Measurements from ENCODE around the gene LIPC.
A peak's percentile ranks its signal among the peaks of the same experiment; 100 is the strongest.

Gene LIPC

GRCh38 chr15:58548308-58549012, 116.7 kb downstream of the LIPC start:
- Histone ChIP-seq H3K36me3 (ENCODE audit: insufficient read depth, low read length) (no peaks in the 10 kb centered on the region), H3K27ac (ENCODE audit: low read depth, low read length) (peak overlapping the region; percentile 90), H3K27me3 (ENCODE audit: insufficient read depth, low read length) (no peaks in the 10 kb centered on the region), H3K4me3 (ENCODE audit: low read depth, low read length) (no peak overlapping the region), H3K4me1 (ENCODE audit: control insufficient read depth, insufficient read depth, low read length, unreplicated experiment) (peaks cover 50% of the 10 kb centered on the region), H3K79me2 (ENCODE audit: control insufficient read depth, insufficient read depth, low read length, unreplicated experiment) (no peaks in the 10 kb centered on the region), H2AFZ (ENCODE audit: low read length, unreplicated experiment) (no peak overlapping the region)

DNA sequence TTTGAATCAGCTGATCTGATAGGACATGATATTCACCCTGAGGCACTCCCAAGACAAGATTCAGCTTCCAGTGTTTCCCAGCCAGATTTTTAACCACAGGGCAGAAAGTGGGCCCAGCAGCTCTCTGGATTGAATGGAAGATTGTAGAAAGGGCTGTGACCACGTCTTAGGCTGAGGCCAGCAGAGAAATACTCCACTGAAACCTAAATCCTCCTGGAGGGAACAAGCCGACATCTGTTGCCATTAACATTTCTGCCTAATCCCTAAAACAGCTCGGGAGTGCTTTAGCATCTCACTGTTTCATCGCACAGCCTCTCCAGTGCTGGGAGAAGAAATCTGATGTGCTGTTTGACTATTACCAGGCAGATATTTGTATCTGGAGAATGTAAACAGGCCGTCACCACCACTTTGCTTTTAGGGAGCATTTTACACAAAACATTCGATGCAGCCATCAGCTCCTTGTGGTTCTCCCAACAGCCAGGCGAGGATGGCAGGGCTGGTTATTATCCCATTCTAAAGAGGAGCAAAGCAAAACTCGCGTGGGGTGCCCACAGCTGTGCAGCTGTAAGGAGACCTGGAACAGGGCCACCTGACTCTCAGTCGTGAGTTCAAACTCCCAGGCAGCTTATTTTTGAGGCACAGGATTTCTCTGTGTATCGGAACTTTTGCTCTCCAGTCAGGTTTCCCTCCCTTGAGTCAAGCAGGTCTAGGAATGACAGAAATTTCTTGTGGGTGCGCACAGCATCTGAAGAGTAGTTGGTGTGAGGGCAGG, 117.4 kb downstream of the LIPC start:
- Histone ChIP-seq H3K79me2 (ENCODE audit: control insufficient read depth, insufficient read depth, low read length, unreplicated experiment) (no peaks in the 10 kb centered on the region), H2AFZ (ENCODE audit: low read length, unreplicated experiment) (no peak overlapping the region), H3K4me1 (ENCODE audit: control insufficient read depth, insufficient read depth, low read length, unreplicated experiment) (peaks cover 50% of the 10 kb centered on the region), H3K36me3 (ENCODE audit: insufficient read depth, low read length) (no peaks in the 10 kb centered on the region), H3K27ac (ENCODE audit: low read depth, low read length) (no peak overlapping the region), H3K27me3 (ENCODE audit: insufficient read depth, low read length) (no peaks in the 10 kb centered on the region), H3K4me3 (ENCODE audit: low read depth, low read length) (no peak overlapping the region)

GRCh38 chr15:58549785-58550074, 117.9 kb downstream of the LIPC start:
- no peak overlapping the region for H3K27ac ChIP-seq (ENCODE audit: low read depth, low read length)

GRCh38 chr15:58551084-58551763, 119.4 kb downstream of the LIPC start:
- peak overlapping the region; percentile 95 for H3K27ac ChIP-seq (ENCODE audit: low read depth, low read length)

More at GRCh38 chr15:58549785-58550074, 117.9 kb downstream of the LIPC start:
- no peaks in the 10 kb centered on the region for H3K27me3 ChIP-seq (ENCODE audit: insufficient read depth, low read length)
- H3K4me1 ChIP-seq (ENCODE audit: control insufficient read depth, insufficient read depth, low read length, unreplicated experiment): peaks cover 50% of the 10 kb centered on the region
- H3K79me2 ChIP-seq (ENCODE audit: control insufficient read depth, insufficient read depth, low read length, unreplicated experiment): no peaks in the 10 kb centered on the region
- no peak overlapping the region for H3K4me3 ChIP-seq (ENCODE audit: low read depth, low read length)
- H3K36me3 ChIP-seq (ENCODE audit: insufficient read depth, low read length): no peaks in the 10 kb centered on the region
- H2AFZ ChIP-seq (ENCODE audit: low read length, unreplicated experiment): no peak overlapping the region

DNA sequence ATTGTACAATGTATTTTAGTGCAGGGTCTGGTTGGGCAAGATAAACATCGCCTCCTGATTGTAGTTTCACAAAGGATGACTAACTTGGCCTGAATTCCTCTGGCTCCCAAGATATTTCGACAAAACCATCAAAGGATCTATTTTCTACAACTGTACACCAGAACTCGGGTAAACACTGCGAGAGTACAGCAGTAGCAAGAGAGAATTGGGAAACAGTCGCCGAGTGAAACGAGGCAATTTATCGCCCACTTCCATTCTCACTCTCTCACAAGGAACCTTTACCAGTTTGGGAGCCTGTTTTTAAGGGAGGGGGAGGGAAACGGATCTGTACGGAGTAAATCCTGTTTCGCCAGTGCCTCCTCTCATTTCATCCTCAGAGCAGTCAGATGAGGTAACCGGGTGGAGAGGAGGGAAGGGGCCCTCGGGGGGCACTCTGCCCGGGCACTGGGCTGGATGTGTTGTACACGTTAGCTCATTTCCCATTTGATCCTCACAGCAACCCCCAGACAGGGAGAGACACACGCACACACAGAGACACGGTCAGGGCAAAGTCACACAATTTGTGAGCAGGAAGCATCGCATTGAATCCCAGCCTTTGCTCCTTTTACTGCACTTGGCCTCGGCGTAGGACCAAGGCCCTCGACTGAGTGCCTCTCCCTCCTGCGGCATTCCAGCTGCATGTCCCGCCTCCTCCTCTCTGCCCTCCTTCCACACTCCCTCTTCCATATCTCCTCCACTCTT, 120.1 kb downstream of the LIPC start:
- Histone ChIP-seq H3K27ac (ENCODE audit: low read depth, low read length) (peak overlapping the region; percentile 95), H3K4me1 (ENCODE audit: control insufficient read depth, insufficient read depth, low read length, unreplicated experiment) (peaks cover 34% of the 10 kb centered on the region), H2AFZ (ENCODE audit: low read length, unreplicated experiment) (peak overlapping the region; percentile 98), H3K27me3 (ENCODE audit: insufficient read depth, low read length) (no peaks in the 10 kb centered on the region), H3K4me3 (ENCODE audit: low read depth, low read length) (peak overlapping the region; percentile 72), H3K36me3 (ENCODE audit: insufficient read depth, low read length) (no peaks in the 10 kb centered on the region), H3K79me2 (ENCODE audit: control insufficient read depth, insufficient read depth, low read length, unreplicated experiment) (no peaks in the 10 kb centered on the region)

More at GRCh38 chr15:58551084-58551763, 119.4 kb downstream of the LIPC start:
- peak overlapping the region; percentile 98 for H2AFZ ChIP-seq (ENCODE audit: low read length, unreplicated experiment)
- H3K27me3 ChIP-seq (ENCODE audit: insufficient read depth, low read length): no peaks in the 10 kb centered on the region
- H3K36me3 ChIP-seq (ENCODE audit: insufficient read depth, low read length): no peaks in the 10 kb centered on the region
- peaks cover 41% of the 10 kb centered on the region for H3K4me1 ChIP-seq (ENCODE audit: control insufficient read depth, insufficient read depth, low read length, unreplicated experiment)
- peak overlapping the region; percentile 72 for H3K4me3 ChIP-seq (ENCODE audit: low read depth, low read length)
- H3K79me2 ChIP-seq (ENCODE audit: control insufficient read depth, insufficient read depth, low read length, unreplicated experiment): no peaks in the 10 kb centered on the region

DNA sequence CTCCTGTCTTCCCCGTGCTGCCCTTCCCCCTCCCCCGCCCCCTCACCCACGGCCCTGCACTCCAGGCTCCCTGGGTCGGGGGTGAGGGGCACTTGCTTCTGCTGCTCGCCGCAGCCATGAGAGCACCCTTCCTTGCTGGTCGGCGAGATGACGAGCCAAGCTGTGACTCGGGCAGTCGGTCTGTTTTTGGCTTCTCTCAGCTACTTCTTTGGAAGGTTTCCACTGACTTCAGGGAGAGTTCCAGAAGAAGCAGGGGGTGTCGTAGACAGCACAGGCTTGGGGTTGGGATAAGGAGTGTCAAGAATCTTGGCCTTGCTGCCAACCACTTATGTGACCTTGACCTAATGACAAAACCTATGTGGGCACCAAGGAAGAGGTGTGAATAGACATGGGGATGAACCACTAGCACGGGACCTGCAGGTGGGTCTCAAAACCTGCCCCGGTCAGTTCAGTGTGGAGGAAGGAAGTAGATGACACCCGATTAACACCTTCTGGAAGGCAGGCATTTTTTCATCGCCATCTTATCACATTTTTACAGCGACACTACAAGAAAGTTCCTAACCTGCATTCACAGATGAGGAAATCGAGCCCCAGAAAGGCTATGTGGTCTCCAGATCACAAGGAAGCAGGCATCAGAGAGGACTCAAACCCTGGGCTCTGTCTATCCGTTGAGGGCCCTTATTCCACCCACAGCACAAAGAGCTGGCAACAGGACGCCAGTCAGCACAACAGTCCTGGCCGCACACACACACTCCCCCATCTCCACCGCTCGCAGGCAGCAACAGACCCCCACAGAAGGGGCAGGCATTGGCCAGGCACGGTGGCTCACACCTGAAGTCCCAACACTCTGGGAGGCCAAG, 120.9 kb downstream of the LIPC start:
- Histone ChIP-seq H3K27me3 (ENCODE audit: insufficient read depth, low read length) (no peaks in the 10 kb centered on the region), H2AFZ (ENCODE audit: low read length, unreplicated experiment) (peak overlapping the region; percentile 98), H3K4me1 (ENCODE audit: control insufficient read depth, insufficient read depth, low read length, unreplicated experiment) (peaks cover 27% of the 10 kb centered on the region), H3K36me3 (ENCODE audit: insufficient read depth, low read length) (no peaks in the 10 kb centered on the region), H3K4me3 (ENCODE audit: low read depth, low read length) (peak overlapping the region; percentile 72), H3K27ac (ENCODE audit: low read depth, low read length) (peak overlapping the region; percentile 95), H3K79me2 (ENCODE audit: control insufficient read depth, insufficient read depth, low read length, unreplicated experiment) (no peaks in the 10 kb centered on the region)

GRCh38 chr15:58553365-58553918, 121.7 kb downstream of the LIPC start:
- Histone ChIP-seq H2AFZ (ENCODE audit: low read length, unreplicated experiment) (no peak overlapping the region), H3K4me1 (ENCODE audit: control insufficient read depth, insufficient read depth, low read length, unreplicated experiment) (peaks cover 21% of the 10 kb centered on the region), H3K4me3 (ENCODE audit: low read depth, low read length) (no peak overlapping the region), H3K79me2 (ENCODE audit: control insufficient read depth, insufficient read depth, low read length, unreplicated experiment) (no peaks in the 10 kb centered on the region), H3K27ac (ENCODE audit: low read depth, low read length) (no peak overlapping the region), H3K27me3 (ENCODE audit: insufficient read depth, low read length) (no peaks in the 10 kb centered on the region), H3K36me3 (ENCODE audit: insufficient read depth, low read length) (no peaks in the 10 kb centered on the region)

DNA sequence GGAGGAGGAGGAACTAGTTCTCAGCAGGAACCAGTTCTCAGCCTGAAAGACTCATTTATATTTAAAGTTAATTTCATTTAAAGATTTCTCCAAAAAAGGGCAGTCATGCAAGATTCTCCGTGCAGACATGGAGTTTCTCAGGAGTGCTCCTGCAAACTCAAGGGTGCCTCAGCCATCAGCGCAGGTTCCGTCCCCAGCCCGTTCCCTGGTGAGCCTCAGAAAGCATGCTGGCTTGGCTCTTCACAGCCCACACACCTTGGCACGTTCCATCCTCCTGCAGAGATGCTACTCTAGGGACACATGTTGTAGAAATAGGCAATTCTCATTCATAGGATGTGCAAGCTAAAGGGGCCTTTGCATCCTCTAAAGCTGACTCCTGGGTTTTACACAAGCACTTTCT, 123.0 kb downstream of the LIPC start:
- no peaks in the 10 kb centered on the region for H3K79me2 ChIP-seq (ENCODE audit: control insufficient read depth, insufficient read depth, low read length, unreplicated experiment)
- H2AFZ ChIP-seq (ENCODE audit: low read length, unreplicated experiment): no peak overlapping the region
- H3K4me1 ChIP-seq (ENCODE audit: control insufficient read depth, insufficient read depth, low read length, unreplicated experiment): peaks cover 21% of the 10 kb centered on the region
- H3K27ac ChIP-seq (ENCODE audit: low read depth, low read length): no peak overlapping the region
- no peak overlapping the region for H3K4me3 ChIP-seq (ENCODE audit: low read depth, low read length)
- no peaks in the 10 kb centered on the region for H3K36me3 ChIP-seq (ENCODE audit: insufficient read depth, low read length)
- no peaks in the 10 kb centered on the region for H3K27me3 ChIP-seq (ENCODE audit: insufficient read depth, low read length)

GRCh38 chr15:58555162-58556027, 123.6 kb downstream of the LIPC start:
- Histone ChIP-seq H3K27me3 (ENCODE audit: insufficient read depth, low read length) (no peaks in the 10 kb centered on the region), H3K36me3 (ENCODE audit: insufficient read depth, low read length) (no peaks in the 10 kb centered on the region), H3K4me1 (ENCODE audit: control insufficient read depth, insufficient read depth, low read length, unreplicated experiment) (peaks cover 21% of the 10 kb centered on the region), H3K27ac (ENCODE audit: low read depth, low read length) (no peak overlapping the region), H3K79me2 (ENCODE audit: control insufficient read depth, insufficient read depth, low read length, unreplicated experiment) (no peaks in the 10 kb centered on the region), H3K4me3 (ENCODE audit: low read depth, low read length) (no peak overlapping the region), H2AFZ (ENCODE audit: low read length, unreplicated experiment) (no peak overlapping the region)

Measured in ACC112 (cell line).